HG03442 (cell line): Measurements from ENCODE around the gene CLEC10A.
"Not testable (repeated sequence)": the region's sequence is repeated elsewhere in the genome, so short reads cannot be mapped to it uniquely, and the experiment has no call there.

Experiments used
- ATAC-seq: cut with Tn5 transposase; IDR thresholded peaks from one replicate; pipeline ENCODE4 v1.9.1; 2021; ENCODE audit warnings: mild to moderate bottlenecking, moderate library complexity; ENCODE audit not compliant: unreplicated experiment

Gene CLEC10A

DNA sequence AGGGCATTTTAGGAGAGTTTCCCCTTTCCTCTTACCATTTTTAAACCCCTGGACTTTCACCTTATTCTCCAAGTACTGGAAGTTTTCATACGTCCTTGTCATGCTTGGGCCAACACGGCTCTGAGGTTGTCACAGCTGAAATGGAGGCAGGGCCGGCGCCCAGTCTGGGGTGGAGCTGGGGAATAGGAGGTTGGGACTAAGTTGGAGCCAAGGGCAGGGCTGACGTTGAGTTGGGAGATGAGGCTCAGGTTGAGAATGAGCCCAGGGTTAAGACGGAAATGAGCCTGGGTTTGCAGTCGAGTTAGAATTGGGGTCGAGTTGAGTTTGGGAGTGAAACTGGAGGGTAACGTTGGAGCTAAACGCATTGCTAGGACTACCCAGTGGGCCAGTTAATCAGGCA lies 1.3 kb downstream of the CLEC10A start:
- no peak for ATAC-seq

DNA sequence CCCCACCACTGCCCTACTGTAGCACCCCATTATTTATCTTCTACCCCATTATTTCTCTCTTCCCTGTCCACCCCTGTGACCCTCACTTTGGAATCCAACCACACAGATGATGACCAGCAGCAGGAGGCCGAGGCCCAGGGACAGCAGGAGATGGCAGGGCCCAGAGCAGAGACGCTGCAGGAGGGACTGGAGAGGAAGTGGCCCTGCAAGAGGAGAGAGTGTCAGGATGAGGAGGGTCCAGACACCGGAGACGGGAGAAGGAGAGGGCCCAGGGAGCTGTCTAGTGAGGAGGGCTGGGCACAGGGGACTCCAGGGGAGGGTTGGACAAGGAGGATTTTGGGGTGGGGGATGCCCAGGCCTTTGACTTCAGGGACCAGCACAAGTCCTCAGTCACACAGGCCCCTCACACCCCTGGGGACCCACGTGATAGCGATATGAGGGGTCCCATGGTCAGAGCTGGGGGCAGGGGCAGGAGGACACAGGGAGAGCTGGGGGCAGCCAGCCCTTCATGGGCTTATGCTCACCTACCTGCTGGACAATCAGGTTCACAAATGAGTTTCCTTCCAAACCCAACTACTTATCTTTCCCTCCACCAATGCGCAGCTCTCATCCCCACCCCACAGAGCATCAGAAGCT lies 2.0 kb downstream of the CLEC10A start:
- ATAC-seq, result no peak

DNA sequence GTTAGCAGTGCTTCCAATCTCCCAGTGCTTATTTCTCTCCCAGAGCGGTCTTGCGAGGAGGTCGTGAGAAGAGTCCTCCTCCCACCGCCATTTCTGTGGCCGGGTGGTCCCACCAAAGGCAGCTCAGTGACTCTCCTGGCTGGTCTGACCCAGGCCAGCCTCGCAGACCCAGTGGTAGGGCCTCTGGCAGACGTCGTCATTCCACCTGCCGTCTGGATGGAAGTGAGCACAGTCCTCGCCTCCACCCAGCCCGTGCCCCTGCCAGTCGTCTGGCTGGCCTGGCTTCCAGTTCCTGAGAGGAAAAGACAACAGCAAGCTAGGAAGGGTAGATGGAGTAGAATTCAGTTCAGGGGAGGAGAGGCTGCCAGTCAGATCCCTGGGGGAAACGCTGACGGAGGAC lies 5.1 kb downstream of the CLEC10A start:
- no peak for ATAC-seq

DNA sequence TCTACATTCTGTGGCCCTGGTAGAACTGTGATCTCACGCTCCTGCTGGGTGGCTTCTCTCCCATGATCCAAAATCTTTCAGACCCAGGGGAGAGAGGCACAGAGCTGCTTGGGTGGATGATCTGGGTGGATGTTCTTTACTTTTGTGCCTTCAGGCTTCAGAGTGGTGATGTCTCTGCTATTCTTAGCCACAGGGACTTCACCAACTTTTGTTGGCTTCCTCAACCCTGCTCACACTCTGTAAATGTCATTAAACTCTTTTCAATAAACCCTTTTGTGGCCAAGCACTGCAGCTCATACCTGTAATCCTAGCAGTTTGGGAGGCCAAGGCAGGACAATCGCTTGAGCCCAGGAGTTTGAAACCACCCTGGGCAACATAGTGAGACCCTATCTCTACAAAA lies 7.6 kb downstream of the CLEC10A start:
- no peak for ATAC-seq

DNA sequence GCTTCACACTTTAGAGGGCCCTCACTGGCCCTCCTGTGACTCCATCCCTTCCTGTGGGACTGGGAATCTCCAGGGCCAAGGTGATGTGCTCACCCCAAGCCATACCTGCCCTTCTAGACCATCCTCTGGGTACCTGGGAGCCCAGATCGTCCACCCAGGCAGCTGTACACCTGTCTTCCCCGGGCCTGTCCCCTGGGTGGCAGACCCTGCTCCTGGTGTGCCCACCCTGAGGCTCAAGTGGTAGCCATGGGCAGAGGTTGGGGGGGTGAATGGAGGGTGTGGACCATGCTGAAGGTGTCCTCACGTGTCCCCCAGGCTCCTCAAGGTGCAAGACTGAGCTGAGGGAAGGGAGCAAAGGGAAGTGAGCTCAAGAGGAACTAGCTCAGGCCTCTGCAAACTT lies 9.3 kb downstream of the CLEC10A start:
- no peak for ATAC-seq

DNA sequence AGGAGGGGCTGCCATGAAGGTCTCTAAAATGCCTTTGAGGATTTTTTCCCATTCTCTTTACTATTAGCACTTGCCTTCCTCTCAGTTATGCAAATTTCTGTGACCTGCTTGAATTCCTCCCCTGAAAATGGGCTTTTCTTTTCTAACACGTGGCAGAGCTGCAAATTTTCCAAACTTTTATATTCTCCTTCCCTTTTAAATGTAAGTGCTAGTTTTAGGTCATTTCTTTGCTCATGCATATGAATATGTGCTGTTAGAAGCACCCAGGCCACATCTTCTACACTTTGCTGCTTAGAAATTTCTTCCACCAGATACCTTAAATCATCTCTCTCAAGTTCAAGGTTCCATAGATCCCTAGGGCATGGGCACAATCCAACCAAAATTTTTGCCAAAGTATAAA lies 11.8 kb downstream of the CLEC10A start:
- ATAC-seq, result no peak

DNA sequence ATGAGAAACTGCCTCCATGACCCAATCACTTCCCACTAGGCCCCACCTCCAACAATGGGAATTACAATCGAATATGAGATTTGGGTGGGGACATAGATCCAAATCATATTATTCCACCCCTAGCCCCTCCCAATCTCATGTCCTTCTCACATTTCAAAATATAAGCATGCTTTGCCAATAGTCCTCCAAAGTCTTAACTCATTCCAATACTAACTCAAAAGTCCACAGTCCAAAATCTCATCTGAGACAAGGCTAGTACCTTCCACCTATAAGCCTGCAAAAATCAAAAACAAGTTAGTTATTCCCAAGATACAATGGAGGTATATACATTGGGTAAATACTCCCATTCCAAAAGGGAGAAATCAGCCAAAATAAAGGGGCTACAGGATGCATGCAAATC lies 12.9 kb downstream of the CLEC10A start:
- no peak for ATAC-seq

DNA sequence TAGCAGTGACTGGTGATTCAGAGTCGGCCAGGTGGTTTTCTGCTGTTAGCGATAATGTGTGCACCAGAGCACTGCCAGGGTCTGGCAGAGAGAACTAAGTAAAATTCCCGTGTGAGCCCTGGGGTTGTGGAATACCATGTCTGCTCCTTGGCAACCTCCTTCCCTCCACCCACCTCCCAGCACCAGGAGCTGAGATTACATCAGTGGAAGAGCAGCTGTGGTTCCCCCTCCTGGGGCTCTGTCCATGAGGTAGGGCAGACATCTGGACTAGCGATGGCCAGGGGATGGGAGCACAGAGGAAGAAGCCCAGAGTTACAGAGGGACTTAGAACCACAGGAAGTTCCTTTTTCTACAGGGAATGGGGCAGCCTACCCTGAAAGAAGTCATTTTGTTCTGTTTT lies 15.8 kb downstream of the CLEC10A start:
- ATAC-seq, result no peak

DNA sequence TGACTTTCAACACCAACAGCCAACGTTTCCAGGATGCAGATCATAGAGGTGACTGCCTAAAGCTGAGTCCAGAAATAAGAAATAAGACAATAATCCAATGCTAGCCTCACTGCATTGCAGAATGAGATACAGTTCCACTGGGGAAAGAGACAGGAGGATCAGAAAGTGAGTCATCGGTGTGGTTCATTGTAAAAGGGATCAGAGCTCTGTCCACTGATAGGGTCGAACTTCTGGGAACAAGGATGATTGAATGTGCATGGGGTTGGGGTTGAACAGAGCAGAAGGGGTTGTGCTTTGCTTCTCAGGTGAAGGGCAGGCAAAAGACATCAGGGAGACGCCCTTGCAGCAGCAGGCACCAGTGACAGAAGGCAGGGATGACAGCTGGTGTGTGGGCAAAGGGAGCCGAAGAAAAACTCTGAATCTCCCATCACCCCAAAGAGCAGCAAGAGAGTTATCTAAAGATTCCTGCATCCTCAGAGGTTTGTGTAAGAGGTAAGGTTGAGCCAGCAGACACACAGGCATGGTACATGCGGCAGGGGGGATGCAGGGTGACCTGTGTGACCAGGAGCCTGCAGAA lies 16.4 kb downstream of the CLEC10A start:
- no peak for ATAC-seq

DNA sequence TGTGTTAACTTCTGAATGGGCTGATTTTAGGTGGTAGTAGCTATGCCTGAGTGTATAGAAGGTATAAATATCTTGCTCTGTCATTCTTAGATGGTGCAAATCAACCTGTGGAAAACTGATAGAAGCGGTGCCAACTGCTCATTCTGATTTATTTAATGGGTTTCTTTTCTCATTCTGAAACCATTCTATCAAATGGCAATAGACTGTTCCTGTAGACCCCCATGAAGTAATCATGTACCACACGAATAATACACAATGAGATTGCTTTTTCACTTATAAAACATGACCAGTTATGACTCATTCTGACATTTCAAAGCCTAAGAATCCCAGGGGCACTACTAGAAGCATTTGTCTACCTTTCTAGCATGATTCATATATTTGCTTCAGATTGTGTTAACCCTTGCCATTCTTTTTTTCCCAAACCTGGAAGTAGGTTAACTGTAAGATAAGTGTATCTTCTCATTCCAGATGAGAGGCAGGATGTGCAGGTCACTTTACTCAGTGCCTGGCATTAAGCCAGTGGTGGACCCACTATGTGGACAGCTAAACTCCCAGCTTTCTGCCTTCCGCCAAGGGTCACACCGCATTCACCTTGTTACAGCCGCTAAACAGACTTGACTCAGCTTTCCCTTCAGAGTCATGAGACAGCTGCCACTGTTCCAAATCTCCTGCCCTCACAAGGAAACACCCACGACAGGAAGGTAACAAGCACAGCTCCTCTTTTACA lies 19.7 kb downstream of the CLEC10A start:
- no peak for ATAC-seq

DNA sequence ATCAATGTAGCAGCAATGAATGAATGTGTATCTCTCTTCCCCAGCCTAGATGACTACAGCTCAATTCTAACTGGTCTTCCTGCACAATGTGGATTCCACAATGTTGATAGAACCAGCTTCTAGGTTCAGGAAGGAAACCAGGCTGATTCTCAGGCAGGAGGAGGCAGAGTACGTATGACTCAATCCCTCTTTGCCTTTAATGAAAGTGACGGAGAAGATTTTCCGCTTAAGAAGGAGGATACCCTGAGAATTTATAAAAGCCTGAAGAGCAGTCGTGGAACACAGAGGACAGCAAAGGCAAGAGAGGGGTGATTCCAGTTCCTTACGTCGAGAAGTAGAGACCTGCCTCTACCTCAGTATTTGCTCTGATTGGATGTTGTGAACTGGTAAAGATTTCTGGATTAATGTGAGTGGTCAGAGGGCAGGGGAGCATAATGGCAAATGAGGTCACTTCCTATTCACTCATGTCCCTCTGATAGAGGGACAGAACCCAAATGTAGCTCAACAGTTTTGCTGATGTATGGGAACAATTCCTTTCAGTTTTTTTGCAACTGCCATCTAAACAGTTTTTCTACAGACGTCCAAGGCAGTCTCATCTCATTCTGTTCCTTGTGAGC lies 21.1 kb downstream of the CLEC10A start:
- no peak for ATAC-seq

DNA sequence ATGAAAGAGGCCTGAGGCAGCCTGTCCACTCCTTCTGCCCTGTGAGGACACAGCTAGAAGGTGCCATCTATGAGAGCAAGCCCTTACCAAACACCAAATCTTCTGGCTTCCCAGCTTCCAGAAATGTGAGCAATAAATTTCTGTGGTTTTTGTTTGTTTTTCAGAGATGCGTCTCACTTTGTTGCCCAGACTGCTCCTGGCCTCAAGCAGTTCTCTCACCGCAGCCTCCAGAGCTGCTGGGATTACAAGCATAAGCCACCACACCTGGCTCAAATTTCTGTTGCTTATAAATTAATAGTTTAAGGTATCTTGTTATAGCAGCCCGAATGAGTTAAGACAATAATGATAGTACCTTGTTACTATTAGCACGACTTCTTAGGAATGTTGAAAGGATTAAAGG lies 23.7 kb downstream of the CLEC10A start:
- no peak for ATAC-seq

DNA sequence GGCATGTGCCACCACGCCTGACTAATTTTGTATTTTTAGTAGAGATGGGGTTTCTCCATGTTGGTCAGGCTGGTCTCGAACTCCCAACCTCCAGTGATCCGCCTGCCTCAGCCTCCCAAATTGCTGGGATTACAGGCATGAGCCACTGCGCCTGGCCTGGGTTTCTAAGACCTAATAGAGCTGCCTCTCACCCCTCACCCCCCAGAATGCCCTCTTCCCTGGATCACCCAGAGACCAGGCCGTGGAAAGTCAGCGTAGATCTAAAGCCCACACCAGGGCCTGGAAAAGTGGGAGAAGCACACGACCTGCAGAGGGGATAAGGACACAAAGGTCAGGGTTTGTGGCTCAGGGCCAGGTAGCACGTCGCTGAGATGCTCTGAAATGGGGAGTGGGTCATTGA lies 29.5 kb downstream of the CLEC10A start:
- not testable (repeated sequence) for ATAC-seq

DNA sequence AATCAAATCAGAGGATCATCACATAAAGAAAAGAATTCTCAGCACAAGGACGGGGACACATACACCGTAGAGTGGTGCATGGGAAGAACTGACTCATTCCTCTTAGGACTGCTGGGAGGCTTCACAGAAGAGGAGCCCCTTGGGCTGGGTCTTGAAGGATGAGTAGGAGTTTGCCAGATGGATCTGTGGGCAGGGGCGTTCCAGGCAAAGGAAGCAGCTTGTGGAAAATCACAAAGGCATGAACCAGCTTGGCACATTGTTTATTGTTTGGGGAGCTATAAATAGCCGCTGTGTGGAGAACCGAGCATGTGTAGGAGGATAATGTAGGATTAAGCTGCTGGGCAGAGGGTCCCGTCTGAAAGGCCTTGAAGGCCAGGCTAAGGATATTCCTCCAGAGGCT lies 31.1 kb downstream of the CLEC10A start:
- no peak for ATAC-seq

DNA sequence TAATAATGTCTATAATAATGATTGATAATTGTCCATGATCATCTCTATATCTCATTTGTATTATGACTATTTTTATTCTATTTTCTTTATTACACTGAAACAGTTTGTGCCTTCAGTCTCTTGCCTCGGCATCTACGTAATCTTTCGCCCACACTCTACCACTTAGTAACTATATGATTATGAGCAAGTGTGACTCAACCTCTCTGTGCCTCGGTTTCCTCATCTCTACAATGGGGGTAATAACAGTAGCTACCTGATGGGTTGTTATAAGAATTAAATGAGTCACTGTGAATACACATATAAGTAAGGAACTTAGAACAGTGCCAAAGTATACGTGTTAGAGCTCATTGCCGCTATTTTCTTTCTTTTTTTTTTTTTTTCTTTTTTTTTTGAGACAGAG lies 32.5 kb downstream of the CLEC10A start:
- ATAC-seq, result no peak

DNA sequence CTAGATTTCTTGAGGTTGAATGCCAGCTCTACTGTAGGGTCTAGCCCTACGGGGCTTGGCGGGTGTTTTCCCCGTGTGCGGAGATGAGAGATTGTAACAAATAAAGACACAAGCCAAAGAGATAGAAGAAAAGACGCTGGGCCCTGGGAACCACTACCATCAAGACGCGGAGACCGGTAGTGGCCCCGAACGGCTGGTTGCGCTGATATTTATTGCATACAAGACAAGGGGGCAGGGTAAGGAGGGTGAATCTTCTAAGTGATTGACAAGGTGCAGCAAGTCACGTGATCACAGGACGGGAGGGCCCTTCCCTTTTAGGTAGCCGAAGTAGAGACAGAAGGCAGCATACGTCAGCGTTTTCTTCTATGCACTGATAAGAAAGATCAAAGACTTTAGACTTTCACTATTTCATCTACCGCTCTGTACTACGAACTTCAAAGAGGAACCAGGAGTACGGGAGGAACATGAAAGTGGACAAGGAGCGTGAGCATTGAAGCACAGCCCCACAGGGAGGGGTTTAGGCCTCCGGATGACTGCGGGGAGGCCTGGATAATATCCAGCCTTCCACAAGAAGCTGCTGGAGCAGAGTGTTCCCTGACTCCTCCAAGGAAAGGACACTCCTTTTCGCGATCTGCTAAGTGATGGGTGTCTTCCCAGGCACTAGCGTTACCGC lies 33.2 kb downstream of the CLEC10A start:
- not testable (repeated sequence) for ATAC-seq

DNA sequence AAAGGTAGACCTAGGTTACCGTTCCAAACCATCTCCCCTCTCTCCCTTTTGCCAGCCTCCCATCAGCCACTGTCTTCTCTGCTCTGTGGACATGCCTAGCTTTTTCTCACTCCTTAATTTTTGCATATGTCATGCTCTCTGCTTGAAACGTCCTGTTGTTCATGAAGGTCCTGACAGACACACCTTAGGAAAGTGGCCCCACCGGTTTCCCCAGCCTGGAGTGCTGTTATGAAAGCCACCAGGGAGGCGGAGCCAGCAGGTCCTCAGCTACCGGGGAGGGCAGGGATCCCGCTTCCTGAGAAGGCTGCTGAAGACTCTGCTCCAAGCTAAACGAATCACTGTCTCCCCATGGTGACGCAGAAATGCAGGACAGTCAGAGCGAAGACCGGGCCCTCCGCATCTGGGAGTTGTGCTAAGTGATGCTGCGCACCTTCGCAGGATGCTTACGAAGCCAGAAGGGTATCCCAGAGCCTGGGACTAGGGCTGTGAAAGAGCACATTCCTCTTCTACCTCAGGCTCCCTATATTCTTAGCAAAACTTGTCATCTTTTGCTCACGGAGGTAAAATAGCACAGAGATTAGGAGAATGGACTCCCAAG lies 33.8 kb downstream of the CLEC10A start:
- no peak for ATAC-seq

DNA sequence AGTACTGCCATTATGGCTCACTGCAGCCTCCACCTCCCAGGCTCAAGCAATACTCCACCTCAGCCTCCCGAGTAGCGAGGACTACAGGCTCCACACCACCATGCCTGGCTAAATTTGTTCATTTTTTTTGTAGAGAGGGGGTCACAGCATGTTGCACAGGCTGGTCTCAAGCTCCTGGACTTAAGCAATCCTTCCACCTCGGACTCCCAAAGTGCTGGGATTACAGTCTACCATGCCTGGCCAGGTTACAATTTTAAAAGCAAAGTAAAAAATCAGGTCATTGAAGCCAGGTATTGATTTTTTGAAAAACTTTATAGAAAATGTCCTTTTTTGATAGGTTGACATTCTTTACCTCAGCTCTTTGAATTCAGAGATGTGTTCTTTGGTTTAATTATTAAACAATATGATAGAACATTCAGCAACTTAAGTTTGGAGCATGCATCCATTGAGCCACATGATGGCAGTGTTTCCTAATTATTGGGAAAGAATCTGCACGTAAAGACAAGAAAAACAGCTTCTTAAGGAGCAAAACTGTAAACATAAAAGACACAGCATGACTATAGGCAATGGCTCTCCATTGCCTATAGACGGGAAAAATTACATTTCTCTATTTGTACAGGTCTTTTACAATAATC lies 34.4 kb downstream of the CLEC10A start:
- no peak for ATAC-seq

DNA sequence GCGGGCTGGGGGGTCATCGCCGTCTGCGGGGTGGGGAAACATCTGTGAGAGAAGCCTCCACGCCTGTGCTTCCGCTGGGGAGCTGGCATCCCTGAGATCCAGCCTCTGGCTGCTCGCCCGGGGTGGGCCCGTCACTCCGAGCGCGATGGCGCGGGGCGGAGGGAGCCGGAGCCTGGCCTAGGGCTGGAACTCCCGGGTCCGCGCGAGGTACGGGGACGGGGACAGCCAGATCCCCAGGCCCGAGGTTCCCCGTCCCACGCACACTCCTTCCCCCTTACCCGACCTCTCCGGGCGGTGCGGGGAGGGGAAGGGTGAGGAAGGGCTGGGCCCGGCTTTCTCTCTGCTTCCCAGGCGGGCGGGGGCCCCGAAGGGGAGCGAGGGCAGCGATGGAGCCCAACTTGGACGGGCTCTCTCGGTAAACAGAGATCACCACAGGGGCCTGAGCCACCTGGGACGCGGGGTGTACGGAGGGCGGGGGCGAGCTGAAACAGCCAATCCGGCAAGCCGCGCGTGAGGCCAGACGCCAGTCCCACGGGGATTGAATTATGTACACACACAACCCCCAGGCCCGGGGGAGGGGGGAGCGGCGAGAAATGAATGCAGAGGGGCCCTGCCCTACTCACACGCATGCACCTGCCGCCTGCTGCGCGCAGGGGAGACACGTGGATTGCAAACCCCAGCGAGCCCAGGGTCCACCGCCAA lies 36.4 kb downstream of the CLEC10A start, which contains the start of gene SLC16A11:
Gene SLC16A11 (minus strand): TSS at position 596 of the 702 bp plus-strand sequence. CDS start 579 bp downstream, at position 17.
- no peak for ATAC-seq

DNA sequence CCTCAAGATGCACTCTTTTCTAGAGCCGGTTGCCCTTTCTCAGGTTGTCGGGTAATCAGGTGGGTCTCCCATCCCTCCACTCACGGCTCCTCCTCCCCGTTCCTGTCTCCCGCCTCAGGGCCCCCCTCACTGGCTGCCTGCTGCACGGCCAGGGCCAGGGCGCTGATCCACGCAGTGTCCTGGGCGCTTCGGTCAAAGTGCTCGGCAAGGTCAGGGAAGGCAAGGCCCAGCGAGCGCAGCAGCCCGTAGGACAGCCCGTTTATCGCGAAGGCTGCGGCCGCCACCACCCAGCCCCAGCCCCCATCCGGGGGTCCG lies 36.9 kb downstream of the CLEC10A start:
- ATAC-seq, result no peak
